GM19438 (cell line): Measurements from ENCODE around the gene FILIP1L.

Experiments
- ATAC-seq: cut with Tn5 transposase; IDR thresholded peaks from one replicate; pipeline ENCODE4 v1.9.1; 2021; ENCODE audit warnings: low read depth; ENCODE audit not compliant: unreplicated experiment

Gene FILIP1L

DNA sequence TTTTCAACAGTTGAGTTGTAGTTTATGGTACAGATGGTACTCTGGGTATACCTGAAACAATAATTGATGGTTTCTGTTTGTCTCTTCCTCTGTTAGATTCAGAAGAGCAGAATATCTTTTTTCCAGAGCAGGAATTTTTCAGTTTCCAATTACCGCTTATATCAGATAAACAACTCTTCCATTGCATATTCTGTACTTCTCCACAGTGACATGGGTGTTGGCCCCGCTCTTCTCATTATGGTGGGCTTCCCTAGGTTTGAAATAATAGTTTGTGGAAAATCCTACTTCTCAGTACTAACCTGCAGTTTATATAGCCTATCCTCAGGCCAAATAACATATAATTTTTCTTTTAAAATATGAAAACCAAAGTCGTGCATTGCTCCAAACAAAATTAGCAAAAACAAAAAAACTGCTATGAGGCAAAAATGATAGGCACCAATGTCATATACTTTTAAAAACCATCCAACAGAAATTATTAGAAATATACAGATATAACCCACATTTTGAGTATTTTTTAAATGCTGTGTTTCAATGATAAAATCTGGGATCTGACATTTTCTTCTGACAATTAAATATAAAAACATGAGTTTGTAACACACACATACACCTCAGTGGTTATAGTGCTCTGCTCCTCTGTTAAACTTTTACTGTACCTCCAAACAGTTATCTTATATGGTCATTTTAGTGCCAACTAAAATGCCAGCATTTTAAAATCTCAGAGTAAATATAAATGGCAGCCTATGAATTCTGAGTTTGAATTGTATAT is 239.9 kb downstream of the FILIP1L start:
- no peak for ATAC-seq

GRCh38 chr3:99873269-99874102 is 240.8 kb downstream of the FILIP1L start:
- no peak for ATAC-seq

DNA sequence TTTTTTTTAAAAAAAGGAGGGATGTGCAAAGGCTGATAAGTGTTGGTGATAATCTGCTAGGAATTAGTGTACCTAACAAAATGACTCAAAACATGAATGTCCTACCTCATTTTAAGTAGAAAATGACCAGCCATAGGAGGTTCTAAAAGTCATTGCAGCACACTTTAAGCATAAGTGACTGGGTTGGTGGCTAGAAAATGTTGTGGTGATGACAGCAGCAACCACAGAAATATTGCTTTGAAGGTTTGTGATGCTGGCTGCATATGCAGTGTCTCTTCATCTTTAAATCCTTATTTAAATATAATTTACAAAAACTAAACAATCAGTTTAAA is 241.4 kb downstream of the FILIP1L start:
- peak; percentile 43 for ATAC-seq

DNA sequence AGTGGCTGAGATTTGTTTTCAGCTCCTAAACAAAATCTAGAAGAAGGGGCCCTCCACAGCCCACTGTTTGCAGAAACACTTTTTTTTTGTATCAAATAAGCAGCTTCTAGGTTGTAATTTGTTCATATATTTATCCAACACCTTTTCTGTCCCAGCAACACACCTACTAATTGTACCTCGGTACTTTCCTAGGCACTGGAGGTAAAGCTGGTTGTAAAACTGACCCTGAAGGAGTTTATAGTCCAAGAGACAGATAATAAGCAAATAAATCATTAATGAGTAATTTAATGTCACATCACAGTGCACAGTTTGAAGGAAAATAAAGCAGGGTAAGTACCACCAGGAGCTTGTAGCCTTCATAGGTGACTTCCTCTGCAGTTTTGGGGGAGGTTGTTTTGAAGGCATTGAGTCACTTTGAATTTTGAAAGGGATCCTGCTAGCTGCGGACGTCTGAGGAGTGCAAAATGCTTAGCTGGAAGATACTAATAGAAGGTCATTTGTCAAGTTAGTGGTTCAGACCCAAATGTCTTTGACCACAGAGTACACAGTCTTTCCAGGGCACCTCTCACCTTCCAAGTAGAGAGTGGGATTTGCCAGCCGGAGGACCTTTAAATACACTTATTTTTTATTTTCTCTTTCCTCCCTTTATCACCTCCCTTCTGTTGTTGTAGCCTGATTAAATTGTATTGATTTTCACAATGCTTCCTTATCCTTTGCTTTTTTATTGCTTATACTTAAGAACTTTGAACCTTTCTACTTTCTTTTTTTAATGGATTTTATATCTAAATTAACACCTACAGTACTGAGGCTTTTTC is 242.9 kb downstream of the FILIP1L start:
- no peak for ATAC-seq

- no peak for ATAC-seq
Measured at GRCh38 chr3:99870712-99871111, 243.6 kb downstream of the FILIP1L start.

DNA sequence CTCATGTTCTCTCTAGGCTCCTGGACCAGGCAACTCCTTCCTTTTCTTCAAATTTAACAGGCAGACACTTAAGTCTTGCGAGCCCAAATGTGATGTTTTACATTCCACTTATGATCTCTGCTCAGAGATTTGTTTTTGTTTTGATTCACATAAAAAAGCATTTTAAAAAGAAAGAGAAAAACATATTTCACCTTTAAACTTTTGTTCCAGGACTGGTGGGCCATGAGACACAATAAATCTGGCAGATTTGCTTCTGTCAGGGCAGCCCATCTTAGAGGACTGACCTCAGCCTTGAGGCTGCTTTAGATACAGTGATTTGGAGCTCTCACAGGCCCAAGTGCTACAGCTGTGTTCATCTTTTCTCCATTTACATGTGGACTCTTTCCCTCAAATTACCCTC is 244.7 kb downstream of the FILIP1L start:
- no peak for ATAC-seq

GRCh38 chr3:99868311-99868646 is 246.0 kb downstream of the FILIP1L start:
- ATAC-seq: no peak

- no peak for ATAC-seq
Measured at GRCh38 chr3:99867594-99868310, 246.5 kb downstream of the FILIP1L start.

- no peak for ATAC-seq
Measured at GRCh38 chr3:99866261-99866761, 248.0 kb downstream of the FILIP1L start.

DNA sequence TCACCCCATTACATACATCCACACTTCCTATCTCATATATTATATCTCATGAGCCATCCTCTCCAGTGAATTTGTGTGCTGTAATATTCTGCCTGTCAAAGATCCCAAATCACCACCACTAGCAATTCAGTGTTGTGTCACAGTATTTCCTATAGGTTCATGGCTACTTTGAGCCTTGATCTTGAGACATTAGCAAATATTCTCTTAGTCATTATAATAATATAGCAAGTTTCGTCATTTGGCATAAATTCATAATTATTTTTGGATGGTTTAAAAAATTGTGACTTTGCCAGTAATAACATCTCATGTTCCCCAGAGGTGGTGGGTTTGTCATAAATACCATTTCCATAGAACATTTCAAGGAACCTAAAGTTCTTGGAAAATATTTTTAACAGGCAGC is 249.0 kb downstream of the FILIP1L start:
- ATAC-seq: no peak

DNA sequence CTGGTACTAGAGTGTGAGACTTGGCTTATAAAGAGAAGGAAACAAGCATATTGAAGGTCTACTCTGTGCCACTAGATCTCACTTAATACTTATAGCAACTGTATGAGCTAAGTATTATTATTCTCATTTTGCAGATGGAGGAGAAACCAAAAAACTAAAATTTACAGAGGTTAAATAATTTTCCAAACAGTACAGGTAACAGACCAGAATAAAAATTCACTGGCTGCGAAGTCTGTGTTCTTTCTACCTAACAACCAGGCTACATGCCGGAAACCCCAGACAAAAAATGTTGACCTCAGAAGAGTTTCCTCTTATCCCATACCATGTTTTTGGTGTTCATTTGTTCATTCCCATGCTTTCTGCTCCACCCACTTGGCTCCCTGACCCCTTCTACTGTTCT is 250.0 kb downstream of the FILIP1L start:
- ATAC-seq: no peak

GRCh38 chr3:99863588-99863987 is 250.7 kb downstream of the FILIP1L start:
- ATAC-seq: no peak

DNA sequence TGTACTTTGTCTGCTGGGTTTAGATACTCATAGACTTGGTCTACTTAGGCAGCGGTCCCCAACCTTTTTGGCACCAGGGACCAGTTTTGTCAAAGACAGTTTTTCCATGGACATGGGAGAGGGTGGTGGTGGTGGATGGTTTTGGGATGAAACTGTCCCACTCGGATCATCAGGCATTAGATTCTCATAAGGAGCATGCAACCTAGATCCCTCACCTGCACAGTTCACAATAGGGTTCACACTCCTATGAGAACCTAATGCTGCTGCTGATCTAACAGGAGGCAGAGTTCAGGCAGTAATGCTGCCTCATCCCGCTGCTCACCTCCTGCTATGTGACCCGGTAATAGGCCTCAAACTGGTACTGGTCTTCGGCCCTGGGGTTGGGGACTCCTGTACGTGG is 251.3 kb downstream of the FILIP1L start:
- no peak for ATAC-seq

- no peak for ATAC-seq
Measured at GRCh38 chr3:99862208-99862607, 252.1 kb downstream of the FILIP1L start.

DNA sequence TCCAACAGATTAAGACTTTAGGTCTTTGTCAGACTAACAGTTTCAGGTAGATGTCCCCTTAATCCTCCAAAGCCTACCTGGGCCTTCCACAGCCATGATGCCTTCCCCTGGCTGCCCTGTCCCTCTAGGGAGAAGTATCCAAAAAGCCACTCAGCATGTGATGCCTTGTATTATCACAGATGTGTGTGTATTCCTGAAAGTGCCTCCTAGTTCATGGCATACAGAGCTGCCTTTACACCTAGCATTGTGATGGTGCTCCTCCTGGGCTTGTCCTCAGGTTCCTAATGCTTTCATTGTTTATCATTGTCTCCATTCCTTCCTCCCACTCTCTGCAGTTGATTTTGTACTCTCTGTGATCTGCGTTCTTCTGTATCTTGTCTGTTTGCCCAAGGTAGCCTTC is 253.1 kb downstream of the FILIP1L start:
- ATAC-seq: no peak

DNA sequence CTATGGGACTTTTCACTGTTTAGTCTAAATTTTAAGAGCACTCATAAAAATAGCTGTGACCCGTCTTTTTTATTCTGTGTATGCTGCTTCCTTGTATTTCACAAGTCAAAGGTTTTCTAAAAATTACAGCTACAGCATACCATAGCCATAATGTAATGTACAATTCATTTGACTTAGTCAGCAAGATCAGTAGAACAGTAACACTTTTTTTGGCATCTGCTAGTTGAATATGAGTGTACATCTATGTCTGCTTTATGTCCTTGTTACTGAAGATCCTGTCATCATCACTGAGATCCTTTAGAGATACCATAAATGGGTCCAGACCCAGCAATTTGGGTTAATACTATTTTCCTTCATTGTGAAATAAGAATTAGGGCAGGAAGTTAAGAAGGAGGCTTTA is 254.5 kb downstream of the FILIP1L start:
- ATAC-seq: no peak

DNA sequence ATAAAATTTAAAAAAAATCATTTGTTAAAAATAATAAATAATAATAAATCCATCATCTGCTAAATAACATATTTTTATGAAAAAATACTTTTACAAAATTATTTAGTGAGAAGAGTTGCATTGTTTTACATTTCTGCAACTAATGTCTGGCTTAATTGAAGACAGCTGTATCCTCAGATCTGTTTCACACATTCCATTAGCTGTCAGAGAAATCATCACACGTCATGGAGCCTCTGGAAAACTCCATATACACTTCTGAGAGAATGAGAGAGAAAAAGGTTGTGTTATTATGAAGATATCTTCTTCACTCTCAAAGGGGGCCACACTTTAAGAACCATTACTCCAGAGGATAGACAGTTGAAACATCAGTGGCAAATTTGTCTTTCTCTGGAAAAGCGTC is 255.8 kb downstream of the FILIP1L start:
- no peak for ATAC-seq

GRCh38 chr3:99857278-99857677 is 257.0 kb downstream of the FILIP1L start:
- ATAC-seq: no peak

GRCh38 chr3:99856437-99857220 is 257.7 kb downstream of the FILIP1L start:
- no peak for ATAC-seq

- ATAC-seq: no peak
Measured at GRCh38 chr3:99855900-99856299, 258.4 kb downstream of the FILIP1L start.
